ENCODE measurements around the gene FILIP1L.

FILIP1L gene

DNA sequence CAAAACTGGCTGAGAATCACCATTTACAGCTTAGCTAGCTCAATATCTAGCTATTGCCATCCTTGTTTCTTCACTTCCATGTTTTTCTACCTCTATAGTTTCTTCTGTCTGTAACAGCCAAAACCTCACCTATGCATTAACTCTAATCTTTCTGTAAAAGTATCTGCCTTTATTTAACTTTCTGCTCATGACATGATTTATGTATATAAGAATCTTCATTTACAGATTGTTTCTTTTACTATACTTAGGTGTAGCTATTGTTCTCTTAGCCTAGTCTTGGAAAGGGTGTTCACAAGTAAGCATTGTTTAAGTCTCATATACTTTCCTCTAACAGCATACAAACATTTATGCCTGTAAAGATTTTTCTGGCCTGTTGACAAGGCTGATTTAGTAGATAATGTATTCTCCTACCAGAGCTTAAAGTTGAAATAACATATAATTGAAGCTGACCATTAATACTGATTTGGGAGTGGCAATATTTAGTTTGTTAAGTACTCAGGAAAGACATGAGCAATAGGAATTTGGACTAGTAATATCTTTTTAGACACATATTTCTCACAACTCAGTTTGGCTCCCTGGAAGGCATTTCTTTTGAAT lies 9.4 kb downstream of the FILIP1L start:
- DNase-seq (ENCODE audit: low spot score) = no peak
- TF ChIP-seq, protein P1, sequence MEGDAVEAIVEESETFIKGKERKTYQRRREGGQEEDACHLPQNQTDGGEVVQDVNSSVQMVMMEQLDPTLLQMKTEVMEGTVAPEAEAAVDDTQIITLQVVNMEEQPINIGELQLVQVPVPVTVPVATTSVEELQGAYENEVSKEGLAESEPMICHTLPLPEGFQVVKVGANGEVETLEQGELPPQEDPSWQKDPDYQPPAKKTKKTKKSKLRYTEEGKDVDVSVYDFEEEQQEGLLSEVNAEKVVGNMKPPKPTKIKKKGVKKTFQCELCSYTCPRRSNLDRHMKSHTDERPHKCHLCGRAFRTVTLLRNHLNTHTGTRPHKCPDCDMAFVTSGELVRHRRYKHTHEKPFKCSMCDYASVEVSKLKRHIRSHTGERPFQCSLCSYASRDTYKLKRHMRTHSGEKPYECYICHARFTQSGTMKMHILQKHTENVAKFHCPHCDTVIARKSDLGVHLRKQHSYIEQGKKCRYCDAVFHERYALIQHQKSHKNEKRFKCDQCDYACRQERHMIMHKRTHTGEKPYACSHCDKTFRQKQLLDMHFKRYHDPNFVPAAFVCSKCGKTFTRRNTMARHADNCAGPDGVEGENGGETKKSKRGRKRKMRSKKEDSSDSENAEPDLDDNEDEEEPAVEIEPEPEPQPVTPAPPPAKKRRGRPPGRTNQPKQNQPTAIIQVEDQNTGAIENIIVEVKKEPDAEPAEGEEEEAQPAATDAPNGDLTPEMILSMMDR (IDR thresholded peaks at IDR 0.05; ENCODE audit: borderline replicate concordance, control extremely low read depth, extremely low read depth, insufficient read depth, missing control alignments) = no peak
- in situ Hi-C loops (cut with MboI; ENCODE audit: low sequenced_read_pairs, unreplicated experiment) = no loop called here

DNA sequence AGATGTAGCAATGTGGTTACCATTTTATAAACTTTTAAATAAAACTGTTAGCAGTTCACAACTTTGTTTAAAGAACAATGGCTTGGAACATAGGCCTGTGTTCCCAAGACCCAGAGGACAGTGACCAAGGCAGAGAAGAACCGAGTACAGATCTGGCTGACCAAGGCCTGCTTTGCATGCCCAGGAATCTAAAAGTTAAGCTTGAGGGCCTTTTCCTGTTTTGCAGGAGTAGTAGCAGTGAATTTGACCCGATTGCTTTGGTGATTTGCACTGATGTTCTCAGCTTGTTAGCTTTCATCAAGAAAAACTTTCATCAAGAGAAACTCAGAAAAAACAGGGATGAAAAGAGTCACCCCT lies 9.9 kb downstream of the FILIP1L start:
- no peak for DNase-seq (ENCODE audit: low spot score)
- in situ Hi-C loops (cut with MboI; ENCODE audit: low sequenced_read_pairs, unreplicated experiment) = no loop called here
- TF ChIP-seq, protein P1 (IDR thresholded peaks at IDR 0.05; ENCODE audit: borderline replicate concordance, control extremely low read depth, extremely low read depth, insufficient read depth, missing control alignments) = no peak

DNA sequence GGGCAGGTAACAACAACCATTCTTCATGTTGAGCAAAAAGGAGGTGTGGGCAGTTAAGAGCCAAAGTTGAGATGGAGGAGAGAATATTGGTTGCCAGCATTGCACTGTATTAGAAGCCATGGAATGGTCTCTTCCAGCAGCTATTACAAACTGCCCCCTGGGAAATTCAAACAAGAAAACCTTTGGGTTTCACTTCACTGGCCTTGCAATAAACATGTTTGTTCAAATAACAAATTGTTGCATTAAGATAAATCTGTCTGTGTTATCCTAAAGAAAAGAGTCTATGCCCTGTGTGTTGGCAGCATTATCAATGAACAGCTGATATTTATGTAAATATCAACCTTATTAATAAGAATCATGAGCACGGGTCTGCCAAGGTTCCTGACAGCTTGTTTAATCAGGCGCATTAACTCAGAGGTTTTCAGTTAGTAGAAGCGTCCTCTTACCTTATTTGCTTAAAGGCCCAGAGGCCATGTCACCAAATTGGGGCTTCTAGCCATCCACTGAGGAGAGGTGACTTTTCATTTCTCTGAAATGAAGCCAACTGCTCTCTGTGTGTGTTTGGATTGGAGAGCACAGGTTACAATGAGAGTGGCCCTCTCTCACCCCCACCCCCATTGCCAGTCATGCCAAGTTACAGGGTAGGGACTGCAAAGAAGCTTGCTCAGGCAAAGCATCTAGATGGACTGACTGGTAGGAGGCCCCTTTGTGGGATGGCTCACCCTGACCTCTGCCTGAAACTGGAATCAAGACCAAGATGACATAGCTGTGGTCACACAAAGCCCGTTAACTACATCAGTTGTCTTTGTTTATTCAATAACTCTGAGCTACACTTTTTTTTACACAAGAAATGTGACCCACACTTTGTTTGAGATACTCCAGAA lies 10.5 kb downstream of the FILIP1L start:
- in situ Hi-C loops (cut with MboI; ENCODE audit: low sequenced_read_pairs, unreplicated experiment) = no loop called here
- TF ChIP-seq, protein P1 (IDR thresholded peaks at IDR 0.05; ENCODE audit: borderline replicate concordance, control extremely low read depth, extremely low read depth, insufficient read depth, missing control alignments) = no peak
- DNase-seq (ENCODE audit: low spot score) = peak; percentile 35

DNA sequence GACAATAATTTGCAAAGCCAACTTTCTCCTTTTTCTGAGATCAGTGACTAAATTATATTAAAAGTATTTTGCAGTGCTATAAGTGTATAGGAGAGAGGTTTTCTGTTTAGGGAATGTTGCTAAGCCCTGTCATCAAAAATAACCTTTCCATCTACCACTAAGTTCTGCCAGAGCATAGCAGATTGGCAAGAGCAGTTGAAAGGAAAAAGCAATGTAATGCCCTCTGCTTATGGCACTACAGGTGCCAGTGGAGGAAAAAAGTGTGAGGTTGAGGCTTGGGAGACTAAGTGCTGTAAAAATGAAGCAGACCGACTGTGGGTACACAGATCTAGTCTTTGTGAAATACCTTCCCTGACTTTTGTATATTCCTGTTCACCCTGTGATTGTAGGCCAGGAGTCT lies 11.5 kb downstream of the FILIP1L start:
- TF ChIP-seq, protein P1 (IDR thresholded peaks at IDR 0.05; ENCODE audit: borderline replicate concordance, control extremely low read depth, extremely low read depth, insufficient read depth, missing control alignments) = no peak
- no peak for DNase-seq (ENCODE audit: low spot score)
- in situ Hi-C loops (cut with MboI; ENCODE audit: low sequenced_read_pairs, unreplicated experiment) = no loop called here

DNA sequence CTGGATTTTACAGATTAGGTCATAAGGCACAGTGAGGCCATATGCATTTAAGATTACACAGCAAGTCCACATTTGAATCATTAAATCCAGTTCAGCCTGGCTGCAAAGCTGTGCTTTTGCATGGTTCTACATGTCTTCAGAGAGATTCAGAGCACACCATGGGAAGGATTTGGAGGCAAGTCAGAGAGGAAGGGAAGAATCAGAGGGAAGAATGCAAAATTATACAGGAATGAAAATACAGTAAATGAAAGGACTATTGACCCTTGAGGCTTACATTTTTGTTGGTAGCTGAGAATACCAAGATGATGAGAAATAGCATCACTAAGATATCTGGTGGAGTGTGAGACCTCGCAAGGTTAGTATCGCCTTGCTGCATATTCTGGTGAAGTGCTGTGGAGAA lies 13.9 kb downstream of the FILIP1L start:
- TF ChIP-seq, protein P1 (IDR thresholded peaks at IDR 0.05; ENCODE audit: borderline replicate concordance, control extremely low read depth, extremely low read depth, insufficient read depth, missing control alignments) = no peak
- in situ Hi-C loops (cut with MboI; ENCODE audit: low sequenced_read_pairs, unreplicated experiment) = no loop called here
- no peak for DNase-seq (ENCODE audit: low spot score)

DNA sequence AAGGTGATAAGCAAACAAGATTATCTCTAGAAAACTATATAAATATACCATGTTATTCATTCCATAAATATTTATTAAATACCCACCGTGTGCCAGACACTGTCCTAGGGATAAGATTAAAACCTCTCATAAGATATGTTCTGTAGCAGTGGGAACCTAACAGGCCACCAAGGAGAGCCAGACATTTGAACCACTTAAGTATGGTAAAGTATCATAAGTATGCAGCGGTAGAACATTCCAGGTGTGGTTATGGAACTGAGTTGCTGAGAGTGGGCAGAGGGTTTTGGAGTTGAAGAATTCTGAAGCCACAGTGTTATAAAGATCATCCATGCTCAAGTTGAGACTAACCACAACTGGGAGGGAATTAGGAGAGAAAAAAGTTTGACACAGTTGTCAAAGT lies 14.7 kb downstream of the FILIP1L start:
- TF ChIP-seq, protein P1 (IDR thresholded peaks at IDR 0.05; ENCODE audit: borderline replicate concordance, control extremely low read depth, extremely low read depth, insufficient read depth, missing control alignments) = no peak
- no peak for DNase-seq (ENCODE audit: low spot score)
- in situ Hi-C loops (cut with MboI; ENCODE audit: low sequenced_read_pairs, unreplicated experiment) = no loop called here
